ENCODE data around the gene CENPT. TPM values are rescaled to one million over a fixed set of nuclear protein-coding genes. Genes with fewer than 3 reads are reported as not detected.

The CENPT gene
- total and polyA plus RNA-seq, 2 of the 13 experiments (the other 11 are each of a cell fraction or from before 2014, with no cell fraction given): 40.9 to 43.3 TPM

- TF ChIP-seq ZNF383 (CRISPR knock-in tag; IDR thresholded peaks at IDR 0.05; ENCODE audit: borderline replicate concordance) (no peak), MYC (CRISPR knock-in tag; IDR thresholded peaks at IDR 0.05; ENCODE audit: borderline replicate concordance) (peak; percentile 65; the same call in 1 of the 2 replicates), MLX (CRISPR knock-in tag; IDR thresholded peaks at IDR 0.05) (no peak), ZBTB38 (CRISPR knock-in tag; IDR thresholded peaks at IDR 0.05) (peak; percentile 54; the same call in 1 of the 2 replicates), YEATS2 (CRISPR knock-in tag; IDR thresholded peaks at IDR 0.05; ENCODE audit: borderline replicate concordance) (no peak), ZNF205 (CRISPR knock-in tag; IDR thresholded peaks at IDR 0.05) (0 out of 2 replicates have a peak, but pooled peaks have one; percentile 23), ZNF382 (CRISPR knock-in tag; IDR thresholded peaks at IDR 0.05; ENCODE audit: borderline replicate concordance) (no peak), MYNN (CRISPR knock-in tag; IDR thresholded peaks at IDR 0.05; ENCODE audit: low read depth) (no peak), ZNF891 (CRISPR knock-in tag; IDR thresholded peaks at IDR 0.05) (no peak; the same call in 1 of the 2 replicates), RARG (CRISPR knock-in tag; IDR thresholded peaks at IDR 0.05; ENCODE audit: low read depth) (no peak), ZNF792 (CRISPR knock-in tag; IDR thresholded peaks at IDR 0.05) (0 out of 2 replicates have a peak, but pooled peaks have one; percentile 18), SKIL (CRISPR knock-in tag; IDR thresholded peaks at IDR 0.05; ENCODE audit: borderline replicate concordance) (no peak), ZNF20 (CRISPR knock-in tag; IDR thresholded peaks at IDR 0.05) (no peak; the same call in 1 of the 2 replicates), BRCA1 (CRISPR knock-in tag; IDR thresholded peaks at IDR 0.05) (0 out of 2 replicates have a peak, but pooled peaks have one; percentile 89), GTF2F1 (IDR thresholded peaks at IDR 0.05; ENCODE audit: low read length) (no peak), ATF5 (CRISPR knock-in tag; IDR thresholded peaks at IDR 0.05; ENCODE audit: low read depth) (0 out of 2 replicates have a peak, but pooled peaks have one; percentile 51), ZNF431 (CRISPR knock-in tag; IDR thresholded peaks at IDR 0.05; ENCODE audit: borderline replicate concordance, low read depth) (no peak), ZNF839 (CRISPR knock-in tag; IDR thresholded peaks at IDR 0.05; ENCODE audit: borderline replicate concordance) (no peak), PREB (CRISPR knock-in tag; IDR thresholded peaks at IDR 0.05) (no peak), KAT7 (CRISPR knock-in tag; IDR thresholded peaks at IDR 0.05; ENCODE audit: borderline replicate concordance) (no peak), ZNF563 (CRISPR knock-in tag; IDR thresholded peaks at IDR 0.05) (peak; percentile 96), PHB2 (IDR thresholded peaks at IDR 0.05; ENCODE audit: partially characterized antibody) (no peak), AHR (CRISPR knock-in tag; IDR thresholded peaks at IDR 0.05) (peak; percentile 86; the same call in 1 of the 2 replicates), ZNF24 (IDR thresholded peaks at IDR 0.05) (no peak), HOXA9 (CRISPR knock-in tag; IDR thresholded peaks at IDR 0.05; ENCODE audit: borderline replicate concordance) (no peak)
Measured at GRCh38 chr16:67892899-67893742, 45.6 kb upstream of the CENPT start, which contains the start of gene PSKH1 (continued).
